Suppressor macrophage treated with lipopolysaccharide for 1 hour (primary cell): ENCODE measurements around the gene DISP2.

ENCODE experiments used
- DNase-seq, 3 donors: peaks; one replicate each; pipeline ENCODE4 v3.0.0-alpha.2; 2020 to 2022

Gene DISP2

DNA sequence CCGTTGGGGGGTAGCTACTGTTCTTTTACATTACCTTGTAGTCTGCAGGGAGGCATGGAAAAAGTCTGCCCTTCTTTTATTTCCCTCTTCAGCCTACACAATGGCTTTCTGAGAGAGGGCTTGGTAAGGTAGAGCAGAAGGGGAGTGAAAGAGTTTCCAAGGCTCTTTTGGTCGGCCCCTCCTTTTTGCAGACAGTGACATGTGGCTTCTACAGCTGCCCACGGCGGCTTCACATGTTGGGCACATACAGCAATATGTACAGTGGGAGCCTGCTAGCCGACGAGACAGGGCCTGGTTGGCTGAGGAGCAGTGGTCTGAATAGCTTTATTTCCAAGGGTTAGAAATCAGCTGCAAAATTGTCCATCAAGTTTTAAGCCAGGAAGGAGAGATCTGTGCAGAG, 30.6 kb upstream of the DISP2 start:
- no peak for DNase-seq

DNA sequence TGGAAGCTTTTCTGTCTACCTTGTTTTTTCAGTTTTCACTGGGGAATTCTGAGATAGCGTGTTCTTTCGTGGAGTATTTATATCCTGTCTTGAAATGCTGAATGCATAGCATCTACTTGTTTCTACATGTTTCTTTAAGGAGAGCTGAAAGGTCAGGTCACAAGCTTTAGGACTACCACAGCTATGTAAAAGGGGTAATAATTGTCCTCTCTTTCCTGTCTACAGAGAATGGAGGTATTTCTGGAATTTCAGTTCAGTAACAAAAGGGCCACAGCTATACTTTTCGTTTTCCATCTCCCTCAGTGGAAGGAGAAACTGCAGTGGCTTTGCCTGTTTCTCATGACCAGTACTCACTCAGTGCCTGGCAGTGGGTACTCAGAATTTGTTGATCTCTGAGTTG, 29.8 kb upstream of the DISP2 start:
- no peak for DNase-seq

DNA sequence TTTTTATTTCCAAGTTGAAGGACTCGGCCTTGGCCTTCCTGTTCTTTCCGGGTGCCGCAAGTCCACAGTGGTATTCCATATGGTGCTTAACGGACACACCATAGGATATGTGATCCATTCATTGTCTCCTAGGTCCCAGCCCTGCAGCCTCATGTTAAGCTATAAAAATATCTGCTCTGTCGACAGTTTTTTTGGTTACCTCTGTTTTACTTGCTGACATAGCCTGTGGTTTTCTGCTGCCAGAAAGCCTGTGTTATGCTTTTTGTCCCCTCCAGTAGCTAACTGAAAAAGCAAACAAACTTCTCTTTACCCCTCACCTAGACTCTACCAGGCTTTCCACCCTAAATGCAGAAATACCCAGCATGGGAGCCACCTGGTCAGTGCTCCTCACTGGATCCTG, 29.3 kb upstream of the DISP2 start:
- no peak for DNase-seq

DNA sequence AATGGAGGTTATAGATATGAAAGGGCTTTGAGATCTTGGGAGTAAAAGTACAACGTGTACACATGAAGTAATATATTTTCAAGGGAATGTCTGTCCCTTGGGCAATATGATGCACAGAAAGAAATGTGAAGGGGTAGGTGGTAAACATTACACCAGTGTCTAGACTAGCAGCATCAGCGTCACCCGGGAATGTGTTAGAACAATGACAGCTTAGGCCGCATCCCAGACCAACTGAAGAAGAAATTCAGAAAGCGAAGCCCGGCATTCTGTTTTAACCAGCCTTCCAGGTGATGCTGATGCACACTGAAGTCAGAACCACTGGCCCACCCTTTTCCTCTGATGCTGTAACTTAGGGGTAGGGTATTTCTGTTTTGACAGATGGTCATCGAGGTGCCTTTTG, 28.2 kb upstream of the DISP2 start:
- DNase-seq = no peak

DNA sequence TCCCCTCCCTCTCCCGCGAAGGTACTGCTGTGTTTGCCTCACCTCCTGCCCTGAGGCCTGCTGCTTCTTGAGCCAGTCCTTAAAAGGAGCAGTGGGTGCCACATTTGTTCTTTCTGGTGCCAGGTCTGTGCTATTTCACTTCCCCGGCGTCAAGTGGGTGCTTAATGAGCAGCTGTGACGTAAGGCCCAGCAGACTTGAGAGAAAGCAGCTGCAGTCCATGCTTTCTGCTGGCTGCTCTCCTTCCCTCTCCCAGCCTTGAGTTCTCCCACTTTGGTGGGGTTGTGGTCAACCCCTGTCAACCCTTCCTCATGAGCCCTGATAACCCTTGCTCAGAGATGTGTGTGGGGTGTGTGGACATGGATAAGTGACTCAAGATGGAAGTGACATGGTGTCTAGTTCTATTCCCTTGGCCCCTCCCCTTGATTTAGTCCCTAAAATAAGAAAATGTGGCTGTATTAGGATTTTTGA, 27.6 kb upstream of the DISP2 start:
- DNase-seq = peak in 2 of 3 donors; percentile 55 to 63

DNA sequence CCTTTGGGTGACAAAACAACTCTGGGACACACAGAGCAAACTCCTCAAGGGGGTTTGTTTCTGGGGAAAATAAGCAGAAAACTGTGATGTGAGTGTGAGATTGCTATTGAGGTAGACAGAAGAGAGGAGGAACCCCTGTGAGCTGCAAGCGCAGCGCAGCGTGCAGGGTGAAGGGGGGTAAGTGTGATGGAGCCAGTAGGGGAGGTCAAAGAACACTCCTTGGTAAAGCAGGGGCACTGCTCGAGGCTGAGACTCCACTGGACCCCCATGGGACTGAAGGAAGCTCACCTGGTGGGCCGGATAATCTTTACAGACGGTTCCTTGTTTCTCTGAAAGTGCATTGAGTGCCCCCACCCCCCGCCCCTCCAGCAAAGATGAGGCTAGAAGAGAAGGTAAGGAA, 27.0 kb upstream of the DISP2 start:
- DNase-seq = no peak

DNA sequence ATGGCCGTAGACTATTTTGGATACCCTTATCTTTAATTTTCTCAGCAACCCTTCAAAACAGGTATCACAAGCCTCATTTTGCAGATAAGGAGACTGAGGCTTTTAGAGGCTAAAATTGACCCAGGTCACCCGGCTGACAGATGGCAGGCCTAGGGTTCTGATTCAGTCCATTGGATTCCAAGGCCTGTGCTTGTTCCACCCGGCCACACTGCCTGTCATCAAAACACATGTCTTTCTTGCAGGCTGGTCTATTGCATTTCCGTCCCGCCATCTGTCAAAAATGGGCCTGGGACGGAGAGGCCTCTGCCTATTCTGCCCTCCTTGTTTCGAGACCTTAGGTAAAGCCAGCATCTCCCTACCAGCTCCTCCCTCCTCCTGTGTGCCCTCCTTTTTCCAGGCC, 26.4 kb upstream of the DISP2 start:
- DNase-seq = no peak

DNA sequence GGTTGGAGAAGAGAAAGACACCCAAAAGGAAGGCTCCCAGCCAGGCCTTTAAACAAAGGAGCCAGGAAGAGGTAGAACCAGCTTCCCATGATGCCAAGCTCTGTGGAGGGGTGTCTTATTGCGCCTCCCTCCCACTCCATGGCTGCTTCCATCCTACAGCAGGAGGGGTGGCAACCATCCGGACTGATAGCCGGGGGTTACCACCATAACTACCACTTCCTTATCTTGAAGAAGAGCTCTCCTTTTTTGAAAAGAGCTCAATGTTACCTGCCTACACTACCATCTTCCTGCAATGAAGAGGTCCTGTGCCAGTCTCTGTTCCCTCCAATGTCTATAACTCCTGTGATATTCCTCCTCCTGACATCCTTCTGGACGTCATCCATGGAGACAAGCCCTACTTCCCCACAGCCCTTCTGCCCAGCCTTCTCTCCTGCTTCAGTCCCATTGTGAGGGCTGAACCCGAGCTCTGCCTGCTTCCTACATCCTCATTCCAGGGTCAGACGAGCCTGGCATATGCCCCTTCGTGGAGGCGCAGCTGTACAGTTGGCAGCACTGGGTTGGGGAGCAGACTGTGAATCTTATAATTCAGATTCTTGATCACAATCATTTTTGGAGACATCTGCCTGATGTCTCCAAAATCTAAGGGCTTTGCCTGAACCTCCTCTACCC, 25.8 kb upstream of the DISP2 start:
- DNase-seq = peak in 2 of 3 donors; percentile 39 to 65

DNA sequence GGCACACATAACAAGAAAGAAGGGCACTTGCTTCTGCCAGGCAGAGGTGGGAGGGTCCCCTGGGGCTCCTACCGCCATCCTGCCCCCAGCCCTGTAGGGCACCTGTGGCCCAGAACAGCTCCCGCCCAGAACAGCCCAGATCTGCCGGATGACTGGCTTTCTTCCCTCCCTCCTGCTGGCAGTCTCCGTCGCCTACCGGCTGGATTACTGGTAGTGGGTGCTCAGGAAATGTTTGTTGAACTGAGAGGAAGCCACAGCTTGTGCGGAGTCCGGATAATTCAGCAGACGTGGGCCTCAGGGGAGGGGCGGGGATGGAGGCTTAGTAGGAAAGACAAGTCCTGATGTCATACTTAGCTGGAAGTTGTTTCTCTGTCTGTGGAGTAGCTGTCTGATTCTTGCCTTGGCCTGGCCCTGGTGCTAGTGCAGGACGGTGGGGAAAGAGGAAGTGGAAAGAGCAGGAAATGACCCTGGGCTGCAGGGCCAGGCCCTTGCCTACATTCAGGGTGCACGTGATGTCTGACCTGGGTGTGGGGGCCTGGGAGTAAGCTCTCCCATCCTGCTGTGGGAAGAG, 24.0 kb upstream of the DISP2 start:
- DNase-seq = peak; percentile 87 to 93 (median 87)

DNA sequence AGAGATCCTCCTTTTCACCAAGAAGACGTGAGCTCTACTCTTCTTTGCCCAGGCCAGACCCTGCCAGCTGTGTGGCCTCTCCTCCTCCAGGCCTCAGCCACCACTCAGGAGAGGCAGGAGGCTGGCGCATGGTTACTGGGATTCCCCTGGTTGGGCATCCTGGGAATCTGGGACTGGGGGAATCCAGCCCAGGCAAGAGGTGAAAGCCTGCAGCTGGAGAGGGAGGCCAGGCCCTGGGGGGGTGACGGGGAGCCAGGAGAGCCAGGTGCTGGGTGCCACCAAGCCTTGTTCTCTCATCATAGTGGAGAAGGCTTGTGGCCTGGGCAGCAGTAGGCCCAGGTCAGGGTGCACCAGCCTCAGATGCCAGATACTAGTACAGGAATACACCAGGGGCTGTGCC, 23.5 kb upstream of the DISP2 start:
- DNase-seq = no peak

DNA sequence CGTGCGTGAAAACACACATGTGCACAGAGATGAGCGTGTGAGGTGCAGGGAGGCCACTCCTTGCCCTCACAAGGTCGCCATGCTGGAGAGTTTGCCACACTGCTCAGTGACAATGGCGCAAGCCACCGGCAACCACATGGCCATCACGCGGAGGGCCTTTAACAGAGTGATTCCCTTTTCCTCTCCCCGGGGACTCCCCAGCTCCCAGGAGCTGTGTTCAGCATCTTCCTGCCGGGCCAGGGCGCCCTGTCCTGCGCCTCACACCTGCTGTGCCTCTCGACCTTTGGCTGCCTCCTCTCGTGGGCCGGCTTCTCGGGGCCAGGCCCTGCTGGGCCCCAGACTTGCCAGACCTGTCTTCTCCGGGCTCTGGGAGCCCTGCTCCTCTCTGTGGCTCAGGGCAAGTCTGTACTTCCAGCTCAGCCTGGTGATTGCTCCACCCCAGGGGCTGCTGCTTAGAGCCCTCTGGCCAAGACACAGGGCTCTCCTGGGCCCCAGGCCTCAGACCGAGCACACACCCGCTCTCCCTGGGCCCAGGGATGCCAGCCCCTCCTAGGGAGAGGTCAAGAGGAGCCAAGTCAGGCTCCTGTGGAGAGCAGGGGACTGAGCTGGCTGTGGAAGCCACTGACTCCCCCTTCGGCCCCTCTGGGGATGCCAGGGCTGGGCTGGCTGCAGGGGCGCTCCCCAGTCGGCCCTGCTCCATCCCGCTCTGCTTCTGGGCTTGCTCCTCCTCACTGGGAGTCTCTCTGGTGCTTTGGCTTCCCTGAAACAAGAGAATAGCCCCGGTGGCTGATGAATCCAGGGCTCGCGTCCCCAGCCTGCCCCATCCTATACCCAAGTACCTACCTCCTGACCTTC, 22.9 kb upstream of the DISP2 start:
- DNase-seq = peak; percentile 70 to 86 (median 75)

DNA sequence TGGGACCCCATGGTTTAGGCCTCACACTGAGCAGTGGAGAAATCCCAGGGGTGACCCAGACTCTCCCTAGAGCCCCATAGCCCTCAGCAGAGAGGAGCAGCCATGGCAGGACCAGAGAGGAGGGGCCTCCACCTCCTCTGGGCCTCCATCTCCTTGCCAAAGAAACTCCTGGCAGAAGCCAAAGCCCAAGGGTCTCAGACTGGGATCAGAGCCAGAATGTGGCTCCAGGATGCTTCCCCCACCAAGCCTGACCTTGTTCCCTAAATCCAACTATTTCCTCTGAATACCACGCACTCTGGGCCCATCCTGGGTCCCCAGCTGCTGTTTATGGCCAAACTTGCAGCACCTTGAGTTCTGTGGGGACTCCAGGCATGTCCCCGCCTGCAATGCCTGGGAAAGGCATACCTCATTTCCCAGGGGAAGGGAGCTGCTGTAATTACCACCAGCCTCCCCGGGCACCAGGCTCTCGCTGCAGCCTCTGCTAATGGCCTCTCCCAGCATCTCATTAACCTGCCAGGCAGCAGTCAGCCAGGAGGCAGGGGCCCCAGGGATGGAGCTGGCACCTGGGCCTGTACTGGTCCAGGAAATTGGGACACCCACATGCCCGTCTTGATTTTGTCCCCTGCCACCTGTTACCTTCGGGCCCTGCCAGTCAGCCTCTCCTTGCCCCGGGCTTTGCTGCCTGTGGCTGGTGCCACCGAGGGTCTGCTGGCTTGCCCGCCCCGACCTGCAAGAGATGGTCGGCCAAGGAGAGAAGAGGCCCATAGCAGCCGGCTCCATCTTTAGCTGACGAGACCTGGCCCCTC, 21.9 kb upstream of the DISP2 start:
- no peak for DNase-seq

DNA sequence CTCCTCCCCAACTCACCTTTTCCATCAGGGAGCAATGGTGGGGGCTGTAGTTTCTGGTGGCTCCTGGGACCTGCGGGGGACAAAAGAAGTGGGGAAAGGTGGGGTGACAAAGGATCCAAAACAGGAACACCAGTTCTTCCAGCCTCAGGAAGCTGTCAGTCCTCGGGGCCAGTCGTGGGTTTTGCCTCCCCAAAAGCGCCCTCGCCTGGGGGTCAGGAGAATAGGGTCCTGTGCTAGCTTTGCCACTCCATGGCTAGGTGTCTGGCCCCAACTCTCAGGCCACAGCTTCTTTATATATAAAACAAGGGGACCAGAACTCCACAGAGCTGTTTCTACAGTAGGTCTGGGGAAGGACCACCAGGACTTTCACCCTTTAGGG, 21.3 kb upstream of the DISP2 start:
- peak; percentile 65 to 80 (median 66) for DNase-seq

DNA sequence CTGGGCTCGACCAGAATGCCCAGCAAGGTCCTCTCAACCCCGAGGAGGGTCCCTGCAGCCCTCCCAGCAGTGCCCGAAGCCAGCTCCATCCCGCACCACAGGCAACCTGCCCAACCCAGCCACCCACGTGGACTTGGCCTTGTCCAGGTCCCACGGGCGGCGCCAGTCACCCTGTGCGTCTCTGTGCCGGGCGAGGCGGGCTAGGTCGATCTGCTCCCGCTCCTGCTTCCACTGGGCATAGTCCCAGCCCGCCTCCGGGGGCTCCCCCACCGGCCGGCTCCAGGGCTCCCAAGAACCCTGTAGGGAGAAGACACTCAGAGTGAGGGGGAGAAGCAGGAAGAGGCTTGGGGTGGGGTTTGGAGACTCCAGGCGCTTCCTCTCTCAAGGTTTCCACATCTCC, 20.4 kb upstream of the DISP2 start:
- no peak for DNase-seq

DNA sequence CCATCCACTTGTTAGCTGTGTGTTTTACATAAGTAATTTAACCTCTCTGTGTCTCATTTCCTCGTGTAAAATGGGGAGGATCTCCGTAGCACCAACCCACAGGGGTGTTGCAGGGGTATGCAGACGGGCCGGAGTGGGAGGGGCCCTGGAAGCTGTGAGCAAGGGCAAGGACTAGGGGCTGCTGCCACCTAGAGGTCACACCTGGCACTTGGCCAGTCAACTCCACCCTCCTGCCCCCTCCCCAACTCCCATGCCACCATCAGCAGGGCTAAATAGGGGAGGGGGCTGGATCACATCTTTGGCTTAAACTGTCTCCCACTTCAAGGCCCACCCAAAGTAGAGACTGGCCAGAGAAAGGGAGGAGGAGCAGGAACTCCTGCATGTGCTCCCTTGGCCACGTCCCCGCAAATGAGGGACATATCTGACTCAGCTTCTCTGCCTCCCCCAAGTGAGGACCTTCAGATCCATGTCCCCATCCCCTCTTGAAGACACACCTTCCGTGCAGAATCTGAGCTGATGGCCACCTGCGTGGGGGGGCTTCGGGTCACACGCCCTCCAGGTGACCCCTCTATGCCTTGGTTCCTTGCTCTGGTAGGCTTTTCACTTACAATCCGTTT, 19.9 kb upstream of the DISP2 start:
- peak; percentile 83 to 89 (median 84) for DNase-seq

DNA sequence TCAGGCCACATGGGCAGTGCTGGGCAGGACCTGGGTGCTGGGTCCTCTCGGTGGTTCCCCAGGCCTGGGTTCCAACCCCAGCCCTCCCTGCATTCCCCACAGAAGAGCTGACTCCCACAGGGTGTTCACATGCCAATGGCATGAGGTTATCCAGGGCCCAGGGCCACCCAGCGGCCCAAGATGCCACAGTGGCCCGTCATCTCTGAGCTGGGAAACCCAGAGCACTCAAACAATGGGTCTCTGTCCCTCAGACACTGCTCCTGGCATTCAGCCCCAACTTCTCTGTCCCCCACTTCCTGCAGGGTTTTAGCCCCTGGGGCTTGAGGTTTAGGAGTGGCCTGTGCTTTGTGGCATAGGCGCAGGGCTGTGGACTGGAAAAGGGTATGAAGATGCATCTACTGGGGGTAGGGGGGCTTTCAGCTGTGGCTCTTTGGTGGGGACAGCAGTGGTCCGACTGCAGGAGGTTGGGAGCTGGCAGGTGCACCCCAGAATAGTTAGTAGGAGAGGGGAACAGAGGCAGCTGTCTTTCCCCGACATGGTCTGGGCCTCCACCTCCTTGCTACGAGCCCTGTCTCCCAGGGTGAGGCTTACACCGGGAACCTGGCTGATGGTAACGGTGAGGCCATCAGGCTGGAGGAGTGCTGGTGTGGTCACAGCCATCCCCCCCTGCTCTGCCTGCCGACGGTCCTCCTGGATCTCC, 18.9 kb upstream of the DISP2 start:
- no peak for DNase-seq

DNA sequence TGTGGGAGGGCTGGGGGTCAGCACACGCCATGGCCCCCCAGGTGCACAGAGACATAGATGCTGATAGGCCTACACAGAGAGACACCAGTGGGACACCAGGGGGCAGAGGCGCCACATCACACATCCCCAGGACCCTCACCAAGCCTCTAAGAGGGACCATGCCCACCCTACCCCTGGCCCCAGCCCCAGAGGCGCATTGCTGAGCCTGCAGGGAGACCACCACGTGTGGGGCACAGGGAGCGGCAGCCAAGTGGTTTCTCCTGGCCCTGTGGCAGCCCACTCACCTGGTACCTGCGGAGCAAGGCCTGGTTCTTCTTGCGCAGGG, 18.4 kb upstream of the DISP2 start:
- DNase-seq = no peak

DNA sequence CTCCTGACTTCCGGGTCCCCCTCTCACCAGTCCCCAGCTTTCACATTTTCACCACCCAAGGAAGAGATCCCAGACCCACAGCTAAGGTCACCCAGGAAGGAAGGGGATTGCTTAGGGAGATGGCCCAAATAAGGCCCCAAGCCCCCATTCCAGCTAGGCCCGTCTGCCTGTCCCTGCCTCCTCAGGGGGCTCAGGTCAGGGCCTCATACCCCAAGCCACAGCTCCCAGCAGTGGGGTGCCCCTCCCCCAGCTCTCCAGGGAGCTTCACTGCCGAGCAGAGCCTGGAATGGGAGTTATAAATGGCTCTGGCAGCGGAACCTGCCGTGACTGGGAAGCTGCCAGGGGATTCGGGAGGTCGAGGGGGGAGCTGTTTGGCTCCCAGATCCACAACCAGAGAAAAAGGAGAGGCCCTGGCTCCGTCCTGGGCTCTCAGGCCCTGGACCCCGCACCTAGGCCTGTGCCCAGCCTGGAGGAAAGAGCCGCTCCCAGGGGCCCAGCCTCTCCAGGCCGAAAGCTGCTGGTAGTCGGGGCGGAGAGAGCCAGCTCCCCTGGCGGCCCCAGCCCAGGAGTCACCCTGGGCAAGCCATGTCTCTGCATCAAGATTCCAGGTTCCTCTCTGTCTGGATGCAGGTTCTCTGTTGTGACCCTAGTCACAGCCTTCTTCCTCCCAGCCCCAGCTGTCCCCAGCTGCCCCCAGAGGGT, 17.8 kb upstream of the DISP2 start:
- DNase-seq = peak in 1 of 3 donors; percentile 23

DNA sequence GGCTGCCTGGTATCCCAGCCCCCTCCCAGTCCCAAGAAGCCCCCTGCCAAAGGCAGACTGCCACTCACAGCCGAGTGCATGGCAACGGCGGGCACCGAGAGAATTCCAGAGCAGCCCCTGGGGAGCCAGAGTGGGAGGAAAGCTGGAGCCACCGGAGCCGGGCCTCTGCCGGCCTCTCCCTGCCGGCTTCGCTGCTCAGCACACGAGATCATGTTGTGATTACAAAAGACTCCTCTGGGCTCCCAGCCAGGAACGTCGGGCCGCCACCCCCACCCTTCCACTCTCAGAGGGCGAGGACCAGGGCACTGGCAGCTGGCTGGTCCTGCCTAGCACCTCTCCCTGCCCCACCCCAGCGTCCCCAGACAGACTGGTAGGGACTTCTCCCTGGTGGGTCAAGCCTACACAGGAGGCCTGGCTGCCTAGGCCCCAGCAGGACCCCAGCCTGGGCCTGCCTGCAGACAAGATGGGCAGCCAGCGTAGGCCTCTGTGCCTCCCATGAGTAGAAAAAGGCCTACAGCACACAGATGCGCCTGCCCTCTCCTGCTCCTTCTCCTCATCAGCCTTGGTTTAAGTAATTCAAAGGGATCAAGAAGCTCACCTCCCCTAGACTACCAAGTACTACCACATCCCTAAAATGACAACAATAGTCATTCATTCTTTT, 17.1 kb upstream of the DISP2 start, which contains the start of gene CCDC9B:
CCDC9B (minus strand) TSS at position 200 of the 661 bp plus-strand sequence; CDS start at position 80, 120 bp downstream.
- peak; percentile 76 to 87 (median 82) for DNase-seq

DNA sequence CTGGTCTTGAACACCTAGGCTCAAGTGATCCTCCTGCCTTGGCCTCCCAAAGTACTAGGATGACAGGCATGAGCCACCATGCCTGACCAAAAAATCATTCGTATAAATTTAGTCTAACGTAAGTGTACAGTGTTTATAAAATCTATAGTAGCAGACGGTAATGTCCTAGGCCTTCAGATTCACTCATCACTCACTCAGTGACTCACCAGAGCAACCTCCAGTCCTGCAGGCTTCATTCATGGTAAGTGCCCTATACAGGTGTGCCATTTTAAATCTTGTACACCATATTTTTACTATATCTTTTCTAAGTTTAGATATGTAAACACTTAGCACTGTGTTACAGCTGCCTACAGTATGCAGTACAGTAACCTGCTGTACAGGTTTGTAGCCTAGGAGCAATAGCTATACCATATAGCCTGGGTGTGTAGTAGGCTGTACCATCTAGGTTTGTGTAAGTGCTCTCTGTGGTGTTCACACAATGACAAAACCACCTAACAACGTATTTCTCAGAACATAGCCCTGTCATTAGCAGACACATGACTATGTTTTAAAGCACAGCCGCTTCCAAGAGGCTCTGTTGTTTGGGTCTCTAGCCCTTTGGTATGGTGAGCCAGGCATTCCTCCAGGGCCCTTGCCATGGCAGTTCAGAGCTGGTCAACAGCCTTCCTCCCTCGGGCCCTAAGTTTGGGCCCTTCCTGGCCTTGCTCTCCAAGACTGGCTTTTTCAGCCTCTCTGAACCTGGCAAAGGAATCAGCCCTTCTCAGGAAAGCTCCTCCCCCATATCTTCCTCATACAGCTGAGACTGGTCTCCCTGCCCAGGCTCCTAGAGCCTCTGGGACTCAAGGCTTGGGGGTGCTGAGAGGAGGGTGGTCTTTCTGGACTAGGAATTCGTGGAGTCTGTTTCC, 15.4 kb upstream of the DISP2 start:
- DNase-seq = no peak
